Body of pancreas (tissue), 4 donors: ENCODE measurements around the gene ACACA.

Experiments used
- POLR2A ChIP-seq, 3 donors: fragments of 450-650 bp; IDR thresholded peaks; one replicate each; pipeline ENCODE4 v1.6.1; 2016; ENCODE audit warnings: antibody characterized with exemption in 3 of 3, mild to moderate bottlenecking in 2 of 3
- TF ChIP-seq, protein P1 (sequence below), 7 experiments: fragments of 450-650 bp in 4 of 7; fragments of 200-600 bp in 3 of 7; sonication (generic) in 3 of 7; IDR thresholded peaks; one replicate each; pipeline ENCODE4 v1.5.1; 2016 to 2019; ENCODE audit warnings: antibody characterized with exemption in 7 of 7

DNA sequence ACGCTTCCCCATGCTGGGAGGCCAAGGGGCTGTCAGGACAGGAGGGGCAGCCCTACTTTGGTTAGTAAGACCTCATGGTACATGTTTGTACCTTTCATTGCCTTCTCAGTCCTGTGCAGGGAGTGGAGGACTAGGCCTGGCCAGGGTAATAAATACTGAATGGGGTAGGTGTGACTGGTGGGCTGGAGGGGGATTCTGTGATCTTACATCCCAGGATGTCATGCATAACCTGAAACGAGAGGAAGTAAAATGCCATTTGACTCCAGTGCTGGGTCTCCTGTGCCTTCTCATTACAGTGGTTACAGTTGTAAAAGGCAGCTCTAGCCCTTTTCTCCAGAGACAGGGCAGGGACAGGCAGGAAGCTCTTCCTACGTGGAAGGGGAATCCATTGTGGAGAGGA lies 319.7 kb downstream of the ACACA start:
- TF ChIP-seq, protein P1, sequence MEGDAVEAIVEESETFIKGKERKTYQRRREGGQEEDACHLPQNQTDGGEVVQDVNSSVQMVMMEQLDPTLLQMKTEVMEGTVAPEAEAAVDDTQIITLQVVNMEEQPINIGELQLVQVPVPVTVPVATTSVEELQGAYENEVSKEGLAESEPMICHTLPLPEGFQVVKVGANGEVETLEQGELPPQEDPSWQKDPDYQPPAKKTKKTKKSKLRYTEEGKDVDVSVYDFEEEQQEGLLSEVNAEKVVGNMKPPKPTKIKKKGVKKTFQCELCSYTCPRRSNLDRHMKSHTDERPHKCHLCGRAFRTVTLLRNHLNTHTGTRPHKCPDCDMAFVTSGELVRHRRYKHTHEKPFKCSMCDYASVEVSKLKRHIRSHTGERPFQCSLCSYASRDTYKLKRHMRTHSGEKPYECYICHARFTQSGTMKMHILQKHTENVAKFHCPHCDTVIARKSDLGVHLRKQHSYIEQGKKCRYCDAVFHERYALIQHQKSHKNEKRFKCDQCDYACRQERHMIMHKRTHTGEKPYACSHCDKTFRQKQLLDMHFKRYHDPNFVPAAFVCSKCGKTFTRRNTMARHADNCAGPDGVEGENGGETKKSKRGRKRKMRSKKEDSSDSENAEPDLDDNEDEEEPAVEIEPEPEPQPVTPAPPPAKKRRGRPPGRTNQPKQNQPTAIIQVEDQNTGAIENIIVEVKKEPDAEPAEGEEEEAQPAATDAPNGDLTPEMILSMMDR (IDR thresholded peaks at IDR 0.05) = no peak
- TF ChIP-seq POLR2A (IDR thresholded peaks at IDR 0.05) = no peak
